Neural cell (in vitro differentiated cells): ENCODE data around the gene FOXP3.

Experiments
- EP300 ChIP-seq: fragments of 450-650 bp; conservative IDR thresholded peaks from 2 replicates; pipeline ENCODE4 v1.6.1; 2014; ENCODE audit warnings: antibody characterized with exemption, mild to moderate bottlenecking, moderate library complexity; ENCODE audit not compliant: poor library complexity, severe bottlenecking
- EZH2 ChIP-seq: fragments of 200-600, 300-800 bp; shearing (Covaris generic), sonication (generic); IDR thresholded peaks from 2 replicates; pipeline ENCODE4 v1.6.1; 2014; ENCODE audit warnings: antibody characterized with exemption, low read length, borderline replicate concordance, mild to moderate bottlenecking; ENCODE audit not compliant: insufficient read depth, poor library complexity, severe bottlenecking
- MXI1 ChIP-seq: fragments of 450-650 bp; conservative IDR thresholded peaks from 2 replicates; pipeline ENCODE4 v1.6.1; 2014; ENCODE audit warnings: antibody characterized with exemption, mild to moderate bottlenecking; ENCODE audit not compliant: poor library complexity, severe bottlenecking
- POLR2AphosphoS5 ChIP-seq: IDR thresholded peaks from 2 replicates; pipeline ENCODE4 v1.6.1; 2012
- RAD21 ChIP-seq: fragments of 450-650 bp; conservative IDR thresholded peaks from 2 replicates; pipeline ENCODE4 v1.6.1; 2014; ENCODE audit warnings: antibody characterized with exemption, mild to moderate bottlenecking, moderate library complexity
- REST ChIP-seq: IDR thresholded peaks from 2 replicates; pipeline ENCODE4 v1.6.1; 2012; ENCODE audit warnings: borderline replicate concordance
- SMC3 ChIP-seq: fragments of 450-650 bp; conservative IDR thresholded peaks from 2 replicates; pipeline ENCODE4 v1.6.1; 2014; ENCODE audit warnings: antibody characterized with exemption, mild to moderate bottlenecking, moderate library complexity; ENCODE audit not compliant: poor library complexity
- TAF1 ChIP-seq: IDR thresholded peaks from 2 replicates; pipeline ENCODE4 v1.6.1; 2012; ENCODE audit warnings: low read depth
- TF ChIP-seq, protein P1 (sequence below): fragments of 450-650 bp; IDR thresholded peaks from 2 replicates; pipeline ENCODE4 v1.5.1; 2014; ENCODE audit warnings: antibody characterized with exemption, mild to moderate bottlenecking, moderate library complexity; ENCODE audit not compliant: poor library complexity, severe bottlenecking

DNA sequence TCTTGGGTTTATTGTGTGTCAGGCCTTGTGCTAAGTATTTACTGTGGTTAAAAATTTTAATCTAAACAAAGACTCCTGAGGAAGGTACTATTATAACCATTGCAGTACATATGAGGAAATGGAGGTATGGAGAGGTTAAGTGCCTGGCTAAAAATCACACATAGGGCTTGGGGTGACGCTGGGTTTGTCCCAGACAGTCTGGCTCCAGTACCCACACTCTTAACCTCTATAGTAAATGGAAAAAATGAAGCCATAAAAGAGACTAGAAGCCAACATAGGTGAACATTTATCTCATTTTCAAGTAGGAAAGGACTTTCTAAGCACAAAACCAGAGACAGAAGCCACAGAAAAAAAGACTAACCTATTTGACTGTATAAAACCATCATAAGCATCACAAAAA lies 1.9 kb downstream of the FOXP3 start:
- no peak for TF ChIP-seq MXI1
- TF ChIP-seq, protein P1, sequence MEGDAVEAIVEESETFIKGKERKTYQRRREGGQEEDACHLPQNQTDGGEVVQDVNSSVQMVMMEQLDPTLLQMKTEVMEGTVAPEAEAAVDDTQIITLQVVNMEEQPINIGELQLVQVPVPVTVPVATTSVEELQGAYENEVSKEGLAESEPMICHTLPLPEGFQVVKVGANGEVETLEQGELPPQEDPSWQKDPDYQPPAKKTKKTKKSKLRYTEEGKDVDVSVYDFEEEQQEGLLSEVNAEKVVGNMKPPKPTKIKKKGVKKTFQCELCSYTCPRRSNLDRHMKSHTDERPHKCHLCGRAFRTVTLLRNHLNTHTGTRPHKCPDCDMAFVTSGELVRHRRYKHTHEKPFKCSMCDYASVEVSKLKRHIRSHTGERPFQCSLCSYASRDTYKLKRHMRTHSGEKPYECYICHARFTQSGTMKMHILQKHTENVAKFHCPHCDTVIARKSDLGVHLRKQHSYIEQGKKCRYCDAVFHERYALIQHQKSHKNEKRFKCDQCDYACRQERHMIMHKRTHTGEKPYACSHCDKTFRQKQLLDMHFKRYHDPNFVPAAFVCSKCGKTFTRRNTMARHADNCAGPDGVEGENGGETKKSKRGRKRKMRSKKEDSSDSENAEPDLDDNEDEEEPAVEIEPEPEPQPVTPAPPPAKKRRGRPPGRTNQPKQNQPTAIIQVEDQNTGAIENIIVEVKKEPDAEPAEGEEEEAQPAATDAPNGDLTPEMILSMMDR = no peak
- TF ChIP-seq REST = no peak
- no peak for TF ChIP-seq POLR2AphosphoS5
- no peak for TF ChIP-seq EZH2
- TF ChIP-seq EP300 = no peak
- TF ChIP-seq RAD21 = no peak
- no peak for TF ChIP-seq SMC3
- TF ChIP-seq TAF1 = no peak
